ENCODE results near the gene LDB2.

The LDB2 gene

GRCh38 chr4:16462656-16463055, 435.8 kb downstream of the LDB2 start:
- no peak for DNase-seq

DNA sequence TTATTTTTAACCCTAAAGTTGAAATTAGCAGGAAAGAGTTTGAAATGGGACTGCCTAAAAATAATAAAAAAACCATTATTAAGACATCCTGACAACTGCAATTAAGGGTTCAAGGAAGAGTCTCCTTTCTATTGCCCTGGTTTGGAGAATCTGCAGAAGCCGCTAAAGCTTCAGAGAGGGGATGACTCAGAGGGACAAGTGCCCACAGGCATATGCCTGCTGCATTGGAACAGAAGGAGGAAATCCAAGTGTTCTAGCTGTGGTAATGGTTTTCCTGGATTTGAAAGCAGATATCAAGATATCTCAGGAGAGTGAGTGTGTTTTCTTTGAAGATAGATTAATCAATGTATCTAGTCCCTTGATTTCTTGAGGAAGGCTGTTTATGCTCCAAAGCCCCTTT, 437.1 kb downstream of the LDB2 start:
- DNase-seq = no peak

GRCh38 chr4:16457944-16458343, 440.5 kb downstream of the LDB2 start:
- DNase-seq = no peak

All from activated effector memory CD4-positive, alpha-beta T cell treated with Interleukin-2 at 50 U/mL for 16 hours (primary cell).